ENCODE data around the gene KCTD16.
A peak's percentile ranks its signal among the peaks of the same experiment; 100 is the strongest.

The KCTD16 gene

DNA sequence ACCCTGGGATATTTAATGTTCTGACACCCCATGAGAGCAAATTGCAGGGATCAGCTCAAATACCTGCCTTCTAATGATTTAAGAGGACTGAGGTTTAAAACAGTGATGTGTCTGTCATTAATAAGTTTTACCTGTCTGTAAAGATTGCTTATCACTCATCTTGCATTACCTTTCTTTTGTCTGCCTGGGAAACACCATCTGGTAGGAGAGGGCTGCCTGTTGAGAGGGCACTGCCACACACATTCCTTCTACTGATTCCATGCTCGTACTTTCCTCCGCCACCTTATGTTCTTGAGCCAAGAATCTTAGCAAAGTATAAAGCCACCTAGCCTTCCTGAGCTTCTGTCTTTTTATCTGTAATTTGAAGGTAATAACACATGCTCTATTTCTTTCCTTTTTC, 118.6 kb downstream of the KCTD16 start:
- no peak for DNase-seq (ENCODE audit: low spot score)

GRCh38 chr5:144292029-144292428, 121.4 kb downstream of the KCTD16 start:
- DNase-seq (ENCODE audit: low spot score) = no peak

- no peak for DNase-seq (ENCODE audit: low spot score)
Measured at GRCh38 chr5:144295284-144295683, 124.6 kb downstream of the KCTD16 start.

- no peak for DNase-seq (ENCODE audit: low spot score)
Measured at GRCh38 chr5:144297081-144297480, 126.4 kb downstream of the KCTD16 start.

DNA sequence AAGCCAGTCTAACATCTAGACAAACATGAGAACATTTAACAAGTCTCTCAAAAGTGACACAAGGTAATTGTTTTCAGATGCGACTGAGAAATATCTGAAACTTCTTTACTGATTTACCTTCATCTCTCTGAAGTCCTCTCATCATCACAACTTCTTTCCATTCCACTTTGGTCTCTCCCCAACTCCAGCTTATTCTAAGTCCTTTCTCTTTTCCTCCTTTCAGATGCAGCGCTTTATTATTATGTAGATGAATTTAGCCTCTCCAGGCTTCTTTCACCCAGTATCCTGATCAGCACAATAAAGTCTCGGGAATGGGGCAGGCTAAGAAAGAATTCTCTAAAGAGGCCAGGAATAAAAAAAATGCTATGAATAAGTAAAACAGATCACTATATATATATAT, 128.0 kb downstream of the KCTD16 start:
- peak; percentile 26 for DNase-seq (ENCODE audit: low spot score)

- DNase-seq (ENCODE audit: low spot score) = no peak
Measured at GRCh38 chr5:144304688-144305087, 134.0 kb downstream of the KCTD16 start.

DNA sequence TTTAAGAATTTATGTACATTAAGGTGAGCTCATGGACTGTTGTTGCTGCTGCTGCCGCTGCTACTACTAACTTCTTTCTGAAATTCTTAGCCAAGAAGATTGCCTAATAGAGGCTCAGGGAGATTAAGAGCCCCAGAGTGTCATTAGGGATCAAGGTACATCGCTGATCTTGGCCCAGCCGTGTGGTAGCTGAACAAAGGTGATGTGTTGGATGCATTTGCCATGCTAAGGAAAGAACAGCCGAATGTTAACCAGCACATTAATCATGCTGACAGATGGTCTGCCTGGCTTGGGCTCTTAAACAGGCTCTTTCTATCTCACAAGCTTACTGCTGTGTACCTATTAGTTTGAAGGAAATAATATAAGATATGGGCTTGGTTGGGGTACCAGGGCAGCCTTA, 137.1 kb downstream of the KCTD16 start:
- no peak for DNase-seq (ENCODE audit: low spot score)

DNA sequence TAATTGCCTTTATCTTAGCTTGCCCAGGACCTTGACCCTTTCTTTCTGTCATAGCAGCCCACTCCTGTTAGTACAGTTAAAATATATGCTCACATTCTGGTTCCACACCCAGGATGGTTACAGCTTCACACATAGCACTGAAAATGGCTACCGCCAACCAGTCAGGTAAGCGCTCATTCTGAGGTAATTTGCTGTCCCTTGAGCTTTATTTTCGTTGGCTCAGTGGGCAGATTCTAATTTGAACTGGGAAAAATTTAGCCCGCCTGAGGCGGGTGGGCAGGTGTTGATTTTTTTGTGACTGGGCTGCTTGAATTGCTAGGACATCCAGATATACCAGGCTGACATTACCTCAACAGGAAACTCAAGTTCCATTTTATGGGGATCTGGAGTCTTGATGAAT, 137.5 kb downstream of the KCTD16 start:
- no peak for DNase-seq (ENCODE audit: low spot score)

GRCh38 chr5:144308906-144309670, 138.4 kb downstream of the KCTD16 start:
- no peak for DNase-seq (ENCODE audit: low spot score)

DNA sequence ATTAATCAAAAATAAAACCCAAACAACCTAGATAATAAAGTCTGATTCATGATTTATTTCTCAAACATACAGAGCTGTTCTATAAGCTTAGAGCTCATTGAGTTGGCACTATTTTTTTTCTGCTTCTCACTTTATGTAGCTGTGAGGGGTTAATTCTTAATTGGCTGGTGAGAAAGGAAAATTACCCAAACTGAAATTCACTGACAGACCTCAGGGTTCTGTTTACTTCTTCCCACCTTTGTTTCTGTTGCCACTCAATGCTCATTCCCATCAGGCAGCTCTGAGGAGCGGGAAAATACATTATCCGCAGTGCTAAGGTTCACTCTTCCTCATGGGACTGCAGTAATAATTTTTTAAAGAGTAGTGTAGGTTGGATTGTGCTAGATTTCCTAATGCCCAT, 139.9 kb downstream of the KCTD16 start:
- no peak for DNase-seq (ENCODE audit: low spot score)

DNA sequence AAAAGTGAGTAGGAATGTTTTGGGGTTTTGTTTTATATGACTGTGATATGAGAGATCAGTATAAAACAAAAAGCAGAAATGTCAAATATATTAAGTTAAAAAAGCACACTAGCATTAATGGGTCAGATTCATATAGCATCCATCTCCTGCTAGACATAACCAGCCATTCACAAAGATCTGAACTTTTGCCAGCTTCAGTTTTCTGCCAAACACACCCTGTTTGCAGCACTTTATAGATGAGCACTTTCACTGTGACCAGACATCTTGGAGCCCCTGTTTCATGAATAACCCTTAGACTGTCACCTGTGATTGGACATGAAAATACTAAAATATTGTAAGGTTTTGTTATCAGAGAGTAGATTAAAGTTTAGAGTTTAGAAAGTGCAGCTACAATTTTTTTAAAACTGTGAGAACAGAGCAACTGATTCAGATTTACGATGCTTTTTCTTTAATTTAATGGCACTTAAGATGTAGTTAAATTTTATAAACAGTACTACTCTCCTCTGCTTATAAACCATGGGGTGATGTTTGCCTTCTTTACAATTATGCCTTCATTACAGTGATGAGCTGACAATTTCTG, 142.6 kb downstream of the KCTD16 start:
- DNase-seq (ENCODE audit: low spot score) = no peak

GRCh38 chr5:144315026-144315425, 144.4 kb downstream of the KCTD16 start:
- no peak for DNase-seq (ENCODE audit: low spot score)

DNA sequence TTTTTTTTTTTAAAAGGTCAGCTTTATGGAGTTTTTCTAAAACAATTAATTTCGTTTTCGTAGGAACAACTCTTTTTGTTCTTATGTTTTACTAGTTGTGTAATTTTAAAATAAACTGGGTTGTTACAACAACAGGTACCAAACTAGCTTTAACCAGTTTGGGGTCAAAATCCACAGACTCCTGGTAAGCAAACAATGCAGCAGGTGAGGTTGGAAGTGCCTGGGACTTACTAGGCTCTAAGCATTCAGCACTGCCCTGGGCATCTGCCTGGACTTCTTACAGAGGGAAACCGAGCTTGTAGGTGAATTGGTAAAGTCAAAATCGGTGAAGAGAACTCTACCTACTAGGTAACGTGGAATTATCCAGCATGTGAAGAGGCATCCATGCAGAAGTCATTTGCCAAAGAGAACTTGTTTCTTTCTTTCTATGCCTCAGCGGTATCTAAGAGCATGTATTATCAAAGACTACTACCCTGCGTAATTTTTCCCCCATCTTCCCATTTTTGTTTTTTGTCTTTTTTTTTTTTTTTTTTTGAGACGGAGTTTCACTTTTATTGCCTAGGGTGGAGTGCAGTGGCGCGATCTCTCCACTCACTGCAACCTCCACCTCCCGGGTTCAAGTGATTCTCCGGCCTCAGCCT, 145.4 kb downstream of the KCTD16 start:
- no peak for DNase-seq (ENCODE audit: low spot score)

DNA sequence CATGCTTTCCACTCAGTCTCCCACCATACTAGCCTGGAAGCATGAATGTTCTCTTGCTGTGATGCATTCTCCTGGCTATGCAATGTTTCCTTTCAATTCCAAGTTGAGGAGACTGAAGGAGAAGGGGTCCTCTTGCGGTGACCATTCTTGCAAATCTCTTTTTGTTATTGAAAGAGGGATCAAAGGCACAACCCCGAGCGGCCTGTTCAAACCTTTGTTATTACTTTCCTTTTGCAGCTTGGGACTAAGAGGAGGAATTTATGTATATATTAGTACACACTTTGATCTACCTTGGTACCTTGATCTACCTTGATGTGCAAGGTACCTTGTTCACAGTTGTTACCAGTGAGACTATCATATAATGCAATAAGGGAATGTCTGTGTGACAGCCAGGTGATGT, 147.3 kb downstream of the KCTD16 start:
- peak; percentile 22 for DNase-seq (ENCODE audit: low spot score)

DNA sequence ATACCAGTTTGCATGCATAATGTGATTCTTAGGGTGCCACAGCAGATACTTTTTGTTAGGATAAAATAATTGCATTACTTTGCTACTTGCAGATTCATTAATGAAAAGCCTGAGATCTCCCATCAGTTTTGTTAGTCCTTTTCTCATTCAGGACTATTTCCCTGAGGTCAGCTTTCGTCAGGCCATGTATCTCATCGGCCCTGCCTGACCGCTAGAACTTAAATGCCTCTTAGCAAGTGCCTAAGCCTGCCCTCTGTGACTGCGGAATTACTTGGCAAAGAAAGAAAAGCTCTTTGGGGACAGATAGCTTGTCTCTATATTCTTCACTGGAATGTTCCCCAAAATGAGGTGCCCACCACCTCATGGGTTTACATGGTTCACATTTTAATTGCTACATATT, 147.8 kb downstream of the KCTD16 start:
- no peak for DNase-seq (ENCODE audit: low spot score)

DNA sequence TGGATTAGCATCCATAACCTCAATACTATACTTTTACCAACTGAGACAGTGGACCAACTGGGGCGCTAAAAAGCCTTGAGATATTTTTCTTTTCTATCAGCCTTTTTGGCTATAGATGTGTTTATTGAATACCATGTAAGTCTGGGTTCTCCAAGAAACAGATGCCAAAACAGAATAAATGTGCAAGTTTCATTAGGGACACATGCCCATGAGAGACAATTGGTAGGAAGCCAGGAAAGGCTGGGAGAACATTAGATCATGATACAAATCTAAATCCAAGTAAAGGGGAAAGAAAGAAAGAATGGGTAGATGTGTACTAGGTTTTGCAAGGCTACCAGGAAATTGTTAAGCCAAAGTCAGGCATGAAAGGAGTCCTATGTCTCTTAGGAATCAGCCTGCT, 152.5 kb downstream of the KCTD16 start:
- DNase-seq (ENCODE audit: low spot score) = no peak

DNA sequence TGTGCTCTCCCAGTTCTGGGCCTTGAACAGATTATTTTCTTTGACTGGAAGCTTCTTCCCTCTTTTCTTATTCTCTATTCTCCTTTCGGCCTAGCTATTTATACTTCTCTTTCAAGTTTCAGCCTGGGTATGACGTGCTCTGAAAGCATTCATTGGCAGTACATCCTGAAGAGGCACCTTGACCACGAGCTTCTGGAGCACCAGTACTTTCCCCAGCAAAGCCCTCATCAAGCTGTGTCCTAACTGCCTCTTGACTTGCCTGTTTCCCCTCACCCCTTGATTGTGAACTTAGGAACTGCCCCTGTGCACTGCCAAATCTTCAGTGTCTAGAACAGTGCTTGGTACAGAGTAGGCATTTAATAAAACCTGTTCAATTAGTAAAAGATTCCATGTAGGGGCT, 154.9 kb downstream of the KCTD16 start:
- no peak for DNase-seq (ENCODE audit: low spot score)

DNA sequence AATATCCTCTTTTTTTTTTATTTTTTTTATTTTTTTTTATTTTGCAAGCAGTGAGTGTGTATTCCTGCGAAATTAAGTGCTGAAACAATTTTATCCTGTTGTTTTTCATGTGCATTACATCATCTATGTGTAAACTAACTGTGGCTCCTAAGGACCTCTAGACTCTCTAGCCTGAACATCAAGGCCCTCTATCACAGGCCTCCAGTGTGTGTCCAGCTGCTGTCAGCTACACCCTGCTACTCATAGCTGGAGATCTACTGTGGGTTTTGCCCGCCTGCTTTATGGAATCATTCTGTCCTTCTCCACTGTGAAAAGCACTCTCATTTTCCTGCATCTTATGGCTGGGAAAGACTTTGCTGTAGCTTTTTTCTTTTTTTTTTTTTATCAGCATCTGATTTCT, 157.8 kb downstream of the KCTD16 start:
- no peak for DNase-seq (ENCODE audit: low spot score)

GRCh38 chr5:144328980-144329379, 158.3 kb downstream of the KCTD16 start:
- no peak for DNase-seq (ENCODE audit: low spot score)

DNA sequence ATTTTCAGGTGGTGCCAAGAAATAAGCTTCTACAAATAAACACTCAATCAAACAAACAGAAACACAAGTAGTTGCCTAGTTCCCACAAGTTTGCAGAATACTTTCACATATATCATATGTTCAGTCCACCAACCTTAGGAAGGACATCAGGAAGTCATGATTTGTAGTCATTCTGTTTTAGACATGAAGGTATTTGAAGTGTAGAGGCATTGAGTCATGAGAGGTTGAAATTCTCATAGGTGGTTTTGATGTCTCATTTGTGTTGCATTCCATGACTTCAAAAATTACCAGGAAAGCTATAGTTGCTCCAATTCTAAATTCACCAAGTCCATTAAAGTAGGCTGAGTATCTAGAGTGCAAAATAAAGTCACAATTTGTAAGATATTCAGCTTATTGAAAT, 159.0 kb downstream of the KCTD16 start:
- no peak for DNase-seq (ENCODE audit: low spot score)

GRCh38 chr5:144331361-144331760, 160.7 kb downstream of the KCTD16 start:
- no peak for DNase-seq (ENCODE audit: low spot score)

DNA sequence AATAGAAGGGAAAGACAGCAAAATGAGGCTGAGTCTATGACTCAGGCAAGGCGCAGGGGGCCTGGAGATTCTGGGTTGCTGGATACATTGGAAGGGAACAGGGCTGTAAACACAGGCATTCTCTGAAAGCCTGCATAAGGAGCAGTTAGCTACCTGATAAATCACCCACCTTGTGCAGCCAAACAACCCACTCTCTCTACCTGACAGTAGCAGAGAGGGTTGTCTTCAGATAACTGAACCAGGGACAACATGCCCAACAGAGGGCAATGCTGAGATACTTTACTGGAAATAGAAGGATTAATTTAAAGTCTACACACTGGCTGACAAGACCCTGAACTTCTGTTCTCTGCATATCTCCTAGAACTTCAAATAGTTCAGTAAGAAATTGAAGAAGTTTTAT, 161.6 kb downstream of the KCTD16 start:
- peak; percentile 20 for DNase-seq (ENCODE audit: low spot score)

DNA sequence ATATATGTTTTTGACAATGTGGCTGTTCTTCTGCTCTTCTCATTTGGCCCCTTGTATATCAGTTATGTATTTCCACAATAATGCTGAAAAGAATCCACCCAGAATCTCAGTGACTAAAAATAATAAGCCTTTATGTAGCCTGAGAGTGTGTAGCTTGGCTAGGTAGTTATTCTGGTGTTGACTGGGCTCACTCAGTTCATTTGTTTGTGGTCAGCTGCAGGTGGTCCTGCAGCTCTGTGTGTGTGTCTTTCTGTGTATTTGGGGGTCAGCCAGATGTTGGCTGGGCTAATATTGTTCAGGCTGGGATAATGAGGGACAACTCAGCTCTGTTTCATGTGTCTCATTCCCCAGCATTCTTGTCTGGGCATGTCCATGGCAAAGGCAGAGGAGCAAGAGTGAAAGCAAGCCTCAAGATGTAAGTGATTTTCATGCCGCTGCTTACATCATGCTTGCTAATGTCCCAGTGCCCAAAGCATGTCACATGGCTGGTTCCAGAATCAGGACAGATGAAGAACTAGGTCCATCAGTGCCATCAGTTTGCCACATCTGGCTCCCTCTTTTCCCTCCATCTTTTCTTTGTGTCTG, 162.8 kb downstream of the KCTD16 start:
- DNase-seq (ENCODE audit: low spot score) = no peak
